CD4-positive, alpha-beta T cell treated with Interleukin-15 for 1 hour (primary cell): ENCODE results near the gene SYNDIG1.

Experiments
- DNase-seq: peaks from one replicate; pipeline ENCODE4 v3.0.0-alpha.2; 2020

SYNDIG1 gene

GRCh38 chr20:24469116-24469893 is at the start of gene SYNDIG1:
TSS of gene SYNDIG1 (plus strand) at chr20:24469629. CDS start at chr20:24543098, 73,469 bp downstream.
- no peak for DNase-seq

DNA sequence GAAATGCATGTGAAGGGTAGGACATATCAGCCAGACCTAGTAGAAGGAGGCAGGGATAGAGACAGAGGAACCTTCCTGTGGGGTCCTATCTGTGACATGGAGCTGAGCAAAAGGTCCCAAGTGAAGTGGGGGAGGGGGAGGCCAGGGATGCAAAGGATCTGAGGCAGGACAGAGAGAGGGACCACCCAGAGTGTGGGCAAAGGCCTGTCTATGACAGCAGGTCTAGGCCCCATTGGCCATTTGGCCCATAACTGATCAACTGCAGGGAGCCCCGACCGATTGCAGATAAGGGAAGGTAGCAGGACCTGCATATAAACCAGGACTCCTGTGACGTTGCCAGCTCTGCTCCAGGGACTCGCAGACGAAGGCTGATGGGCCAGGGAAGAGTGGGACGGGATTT is 49.6 kb upstream of the SYNDIG1 start:
- no peak for DNase-seq

DNA sequence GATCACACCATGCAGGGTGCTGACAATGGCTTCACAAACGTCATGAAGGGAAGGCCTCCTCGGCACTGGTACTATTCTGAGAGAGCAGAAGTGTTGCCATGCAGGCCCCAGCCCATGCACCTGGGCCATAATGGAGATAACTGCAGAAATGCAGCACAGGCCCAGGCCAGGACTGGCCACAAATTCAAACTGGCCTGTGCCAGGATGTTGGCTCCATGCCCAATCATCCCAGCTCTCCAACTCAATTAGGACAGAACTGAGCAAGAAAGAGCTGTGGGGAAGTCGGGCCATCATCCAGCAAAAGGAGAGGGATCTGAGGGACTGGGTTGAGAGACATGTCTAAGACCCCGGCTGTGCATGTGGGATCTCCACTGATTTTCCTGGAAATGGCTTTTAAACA is 48.9 kb upstream of the SYNDIG1 start:
- DNase-seq: no peak

DNA sequence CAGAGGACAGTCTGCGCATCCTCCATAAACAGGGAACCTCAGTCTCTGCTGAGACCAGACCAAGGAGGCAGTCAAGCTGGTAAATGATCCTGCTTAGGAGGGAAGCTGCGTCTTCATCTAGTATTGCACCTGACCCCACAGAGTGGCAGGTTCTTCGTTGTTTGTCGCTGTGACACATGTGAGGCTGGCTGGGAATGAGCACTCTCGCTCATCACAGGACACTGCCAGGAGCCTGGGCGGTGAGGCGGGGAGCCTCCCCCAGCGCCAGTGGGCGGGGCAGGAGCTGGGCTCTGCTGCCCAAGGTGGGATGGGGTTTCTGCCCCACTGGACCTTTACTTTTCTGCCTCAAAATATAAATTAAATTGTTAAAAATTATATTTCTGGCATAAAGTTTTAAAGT is 48.4 kb upstream of the SYNDIG1 start:
- no peak for DNase-seq

GRCh38 chr20:24422091-24422760 is 47.2 kb upstream of the SYNDIG1 start:
- no peak for DNase-seq

GRCh38 chr20:24423390-24424313 is 45.8 kb upstream of the SYNDIG1 start:
- DNase-seq: no peak

GRCh38 chr20:24425523-24426135 is 43.8 kb upstream of the SYNDIG1 start:
- no peak for DNase-seq

DNA sequence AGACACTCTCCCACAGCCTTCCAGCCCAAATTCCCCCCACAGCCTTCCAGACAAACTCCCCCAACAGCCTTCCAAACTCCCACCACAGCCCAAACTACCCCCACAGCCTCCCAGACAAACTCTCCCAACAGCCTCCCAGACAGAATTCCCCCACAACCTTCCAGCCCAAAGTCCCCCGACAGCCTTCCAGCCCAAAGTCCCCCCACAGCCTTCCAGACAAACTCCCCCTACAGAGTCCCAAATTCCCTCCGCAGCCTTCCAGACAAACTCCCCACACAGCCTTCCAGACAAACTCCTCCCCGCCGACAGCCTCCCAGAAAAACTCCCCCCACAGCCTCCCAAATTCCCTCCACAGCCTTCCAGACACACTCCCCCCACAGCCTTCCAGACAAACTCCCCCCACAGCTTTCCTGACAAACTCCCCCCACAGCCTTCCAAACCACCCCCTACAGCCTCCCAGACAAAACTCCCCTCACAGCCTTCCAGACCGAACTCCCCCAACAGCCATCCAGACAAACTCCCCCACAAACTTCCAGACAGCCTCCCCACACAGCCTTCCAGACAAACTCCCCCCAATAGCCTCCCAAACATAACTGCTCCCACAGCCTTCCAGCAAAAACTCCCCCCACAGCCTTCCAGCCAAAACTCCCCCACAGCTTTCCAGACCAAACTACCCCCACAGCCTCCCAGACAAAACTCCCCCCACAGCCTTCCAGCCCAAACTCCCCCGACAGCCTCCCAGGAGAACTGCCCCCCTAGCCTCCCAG is 38.0 kb upstream of the SYNDIG1 start:
- no peak for DNase-seq

DNA sequence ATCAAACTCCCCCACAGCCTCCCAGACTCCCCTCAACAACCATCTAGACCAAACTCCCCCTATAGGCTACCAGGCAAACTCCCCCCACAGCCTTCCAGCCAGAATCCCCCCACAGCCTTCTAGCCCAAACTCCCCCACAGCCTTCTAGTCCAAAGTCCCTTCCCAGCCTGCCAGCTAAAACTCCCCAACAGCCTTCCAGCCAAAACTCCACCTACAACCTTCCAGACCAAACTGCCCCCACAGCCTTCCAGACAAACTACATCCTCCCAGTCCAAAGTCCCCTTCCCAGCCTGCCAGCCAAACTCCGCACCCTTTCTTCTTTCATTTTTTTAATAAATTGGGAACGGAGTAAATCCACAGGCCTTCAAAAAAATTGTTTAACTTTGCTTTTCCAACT is 37.4 kb upstream of the SYNDIG1 start:
- DNase-seq: no peak

GRCh38 chr20:24436160-24436559 is 33.3 kb upstream of the SYNDIG1 start:
- DNase-seq: no peak

DNA sequence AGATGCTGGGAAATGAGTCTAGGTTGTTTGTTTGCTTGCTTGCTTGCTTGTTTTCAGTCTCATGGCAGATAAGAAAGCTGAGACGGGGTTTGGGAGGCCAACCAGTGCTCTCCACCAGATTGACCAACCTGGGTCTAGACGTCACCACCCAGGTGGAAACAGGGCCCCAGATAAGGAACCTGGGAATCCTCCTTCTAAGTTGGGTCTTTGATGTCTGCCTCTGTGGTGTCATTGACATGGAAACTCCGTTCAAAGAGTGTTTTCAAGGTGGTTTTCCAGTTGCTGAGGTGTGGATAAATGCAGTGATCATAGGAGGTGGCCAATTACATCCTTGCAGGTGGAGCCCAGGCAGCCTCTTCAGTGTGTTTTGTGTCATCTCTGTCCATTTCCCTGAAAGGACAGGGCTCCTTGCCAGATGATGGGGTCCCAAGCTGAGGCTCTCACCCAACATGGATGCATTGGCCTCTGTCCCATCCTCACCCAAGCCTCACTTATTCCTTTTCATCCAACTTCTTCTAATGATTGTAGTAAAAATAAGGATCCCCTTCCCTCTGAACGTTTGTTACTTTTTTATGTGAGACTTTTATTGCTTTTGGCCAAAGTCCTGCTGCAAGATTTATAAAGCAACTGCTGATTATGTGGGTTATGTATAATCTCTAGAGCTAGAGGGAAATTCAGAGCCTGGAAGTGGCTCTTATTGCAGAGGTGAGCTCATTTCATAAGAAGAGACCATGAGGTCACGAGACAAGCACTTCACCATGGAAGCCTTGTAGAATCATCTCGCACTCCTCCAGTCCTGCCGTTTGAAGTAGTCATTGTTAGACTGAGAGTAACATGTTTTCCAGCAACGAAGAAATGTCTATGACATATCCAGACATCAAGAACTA is 32.0 kb upstream of the SYNDIG1 start:
- DNase-seq: no peak

GRCh38 chr20:24438331-24438730 is 31.1 kb upstream of the SYNDIG1 start:
- no peak for DNase-seq

GRCh38 chr20:24439737-24440387 is 29.6 kb upstream of the SYNDIG1 start:
- DNase-seq: no peak

DNA sequence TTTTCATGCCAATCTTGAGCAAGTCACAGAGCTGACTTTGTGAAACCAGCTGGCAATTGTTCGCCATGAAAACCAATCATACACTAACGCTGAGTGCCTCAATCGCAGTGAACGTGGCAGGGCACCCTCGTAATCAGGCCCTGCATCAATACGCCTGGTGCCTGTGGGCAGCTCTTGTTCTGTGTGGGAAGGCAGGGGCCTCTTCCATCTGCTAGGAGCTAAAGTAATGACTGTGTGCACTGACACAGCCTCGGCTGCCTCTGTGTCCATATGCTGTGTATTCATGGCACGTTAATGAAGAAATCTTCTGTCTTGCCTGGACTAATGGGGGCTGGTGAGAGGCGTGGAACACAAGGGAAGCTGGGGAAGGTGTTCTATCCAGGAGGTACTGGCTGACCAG is 27.8 kb upstream of the SYNDIG1 start:
- DNase-seq: no peak

- DNase-seq: no peak
Measured at GRCh38 chr20:24442909-24443308, 26.5 kb upstream of the SYNDIG1 start.

GRCh38 chr20:24443436-24443835 is 26.0 kb upstream of the SYNDIG1 start:
- no peak for DNase-seq

DNA sequence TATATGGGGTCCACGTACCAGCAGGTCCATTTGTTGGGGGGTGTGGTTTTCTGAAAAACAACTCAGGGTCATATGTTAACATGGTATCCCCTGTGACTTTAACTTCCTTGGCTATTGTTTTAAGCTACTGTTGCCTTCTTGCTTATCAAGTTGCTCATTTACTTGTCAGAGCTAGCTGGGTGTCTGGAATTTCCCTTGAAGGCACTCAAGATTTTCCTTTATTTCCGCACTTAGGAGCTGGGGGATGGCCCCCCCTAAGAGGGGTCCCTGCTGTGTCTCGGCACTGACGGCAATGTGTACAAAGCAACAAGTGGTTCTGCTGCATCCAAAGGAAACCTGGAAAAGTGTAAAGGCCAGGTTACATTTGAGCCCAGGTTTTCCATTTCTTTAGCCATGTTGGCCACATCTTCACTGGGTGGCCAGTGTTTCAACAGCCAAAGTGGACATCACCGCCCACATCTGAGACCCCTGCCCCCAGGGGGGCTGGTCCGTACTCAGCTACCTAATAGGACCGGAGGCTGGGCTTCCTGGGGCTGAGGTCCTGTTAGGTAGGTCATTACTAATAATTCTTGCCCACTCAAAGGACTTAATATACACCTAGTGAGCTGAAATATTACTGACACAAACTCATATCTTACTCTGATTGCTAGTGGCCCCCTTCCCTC is 24.8 kb upstream of the SYNDIG1 start:
- no peak for DNase-seq

DNA sequence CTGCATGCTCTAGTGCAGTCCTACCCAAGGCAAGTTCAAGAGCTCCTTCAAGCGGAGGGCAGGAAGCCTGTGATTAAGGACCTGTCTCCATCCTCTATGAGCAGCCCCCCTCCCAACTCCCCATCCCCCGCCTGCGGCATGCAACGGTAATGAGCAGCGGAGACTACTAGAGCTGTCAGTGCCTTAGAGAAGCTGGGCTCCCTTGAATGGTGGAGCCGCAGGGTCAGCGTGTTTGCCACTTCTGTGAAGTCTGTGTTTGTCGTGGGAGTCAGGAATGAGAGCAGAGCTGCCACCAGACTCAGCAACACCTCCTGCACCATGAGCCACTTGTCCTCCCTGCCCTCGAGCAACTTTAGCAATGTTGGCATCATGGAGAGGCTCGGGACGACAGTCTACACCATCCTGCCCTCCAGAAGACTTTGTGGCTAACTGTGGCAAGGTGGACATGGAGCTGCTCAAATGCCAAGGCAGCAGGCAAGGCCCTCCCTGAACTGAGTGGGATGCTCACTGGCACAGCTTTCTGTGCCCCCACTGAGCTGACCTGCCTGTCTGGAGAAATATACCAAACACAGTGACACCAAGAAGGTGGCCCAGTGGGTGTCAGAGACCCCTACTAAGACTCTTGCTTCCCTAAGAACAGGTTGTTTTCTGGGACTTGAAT is 23.8 kb upstream of the SYNDIG1 start:
- no peak for DNase-seq

GRCh38 chr20:24446811-24447210 is 22.6 kb upstream of the SYNDIG1 start:
- DNase-seq: no peak
